ENCODE measurements around the gene IQSEC2.

GRCh38 chrX:53321230-53321942 lies 40.0 kb upstream of the IQSEC2 start:
- TF ChIP-seq TAF1 (IDR thresholded peaks at IDR 0.05; ENCODE audit: borderline replicate concordance, low read depth, low read length) (no peak), POLR2AphosphoS5 (IDR thresholded peaks at IDR 0.05; ENCODE audit: low read depth, low read length) (no peak)

Data from GM12892 (cell line).